SU-DHL-6 (cell line): ENCODE results near the gene NPIPA7.
"Not testable (repeated sequence)": the region's sequence is repeated elsewhere in the genome, so short reads cannot be mapped to it uniquely, and the experiment has no call there.

Source experiments
- H2AFZ ChIP-seq: fragments of 200-600 bp; sonication (generic); 2 replicates; pipeline ENCODE4 v1.6.1; 2014; ENCODE audit warnings: low read depth, mild to moderate bottlenecking, moderate library complexity, mixed read lengths, antibody characterized with exemption, low read length; ENCODE audit not compliant: severe bottlenecking
- H3F3A ChIP-seq: fragments of 200-600 bp; shearing (Covaris generic); 2 replicates; pipeline ENCODE4 v1.6.0; 2016; ENCODE audit warnings: antibody characterized with exemption, mild to moderate bottlenecking; ENCODE audit not compliant: insufficient read depth
- H3K27ac ChIP-seq: fragments of 200-600 bp; sonication (generic); 2 replicates; pipeline ENCODE4 v1.5.1; 2016; ENCODE audit warnings: low read depth, mild to moderate bottlenecking, low read length, moderate library complexity, mixed read lengths
- H3K27me3 ChIP-seq: fragments of 200-600 bp; sonication (generic), shearing (Covaris generic); 2 replicates; pipeline ENCODE4 v1.6.0; 2014; ENCODE audit warnings: mild to moderate bottlenecking, low read length
- H3K36me3 ChIP-seq: fragments of 200-600 bp; sonication (generic); 2 replicates; pipeline ENCODE4 v1.6.1; 2014; ENCODE audit warnings: mild to moderate bottlenecking, low read length, mixed read lengths
- H3K4me2 ChIP-seq: fragments of 300-600, 200-600 bp; shearing (Covaris generic), sonication (generic); 2 replicates; pipeline ENCODE4 v1.6.0; 2014; ENCODE audit warnings: low read length, low read depth, mild to moderate bottlenecking; ENCODE audit not compliant: poor library complexity, severe bottlenecking
- H3K4me3 ChIP-seq: fragments of 200-600 bp; sonication (generic); 2 replicates; pipeline ENCODE4 v1.5.1; 2014; ENCODE audit warnings: antibody characterized with exemption, low read length, mild to moderate bottlenecking, mixed read lengths; ENCODE audit not compliant: insufficient read depth, poor library complexity, severe bottlenecking
- H3K79me2 ChIP-seq: fragments of 200-600 bp; sonication (generic); 2 replicates; pipeline ENCODE4 v1.6.1; 2014; ENCODE audit warnings: mild to moderate bottlenecking, low read length, moderate library complexity; ENCODE audit not compliant: insufficient read depth
- H3K9ac ChIP-seq: fragments of 200-600 bp; sonication (generic); 2 replicates; pipeline ENCODE4 v1.7.0; 2014; ENCODE audit warnings: mild to moderate bottlenecking, low read length
- H3K9me2 ChIP-seq: fragments of 200-600 bp; sonication (generic); replicated peaks from 2 replicates; pipeline ENCODE4 v1.6.1; 2014; ENCODE audit warnings: low read length; ENCODE audit not compliant: insufficient read depth
- H3K9me3 ChIP-seq: fragments of 200-600 bp; sonication (generic); 2 replicates; pipeline ENCODE4 v1.6.1; 2014; ENCODE audit warnings: low read length, mixed read lengths; ENCODE audit not compliant: insufficient read depth
- H4K20me1 ChIP-seq: fragments of 200-600 bp; sonication (generic); 2 replicates; pipeline ENCODE4 v1.6.1; 2014; ENCODE audit warnings: low read depth, mild to moderate bottlenecking, antibody characterized with exemption, low read length, moderate library complexity, mixed read lengths

Gene NPIPA7

GRCh38 chr16:16378840-16379239 lies at the start of gene NPIPA7:
TSS of gene NPIPA7 (plus strand) at chr16:16379140. CDS start at chr16:16379245, 105 bp downstream.
- H3K9ac ChIP-seq, H3K4me3 ChIP-seq, H3K9me3 ChIP-seq, H4K20me1 ChIP-seq, H3K4me2 ChIP-seq, H3K27me3 ChIP-seq, H3K9me2 ChIP-seq, H3K79me2 ChIP-seq, H3K36me3 ChIP-seq, H2AFZ ChIP-seq, H3K27ac ChIP-seq, H3F3A ChIP-seq: not testable (repeated sequence)

DNA sequence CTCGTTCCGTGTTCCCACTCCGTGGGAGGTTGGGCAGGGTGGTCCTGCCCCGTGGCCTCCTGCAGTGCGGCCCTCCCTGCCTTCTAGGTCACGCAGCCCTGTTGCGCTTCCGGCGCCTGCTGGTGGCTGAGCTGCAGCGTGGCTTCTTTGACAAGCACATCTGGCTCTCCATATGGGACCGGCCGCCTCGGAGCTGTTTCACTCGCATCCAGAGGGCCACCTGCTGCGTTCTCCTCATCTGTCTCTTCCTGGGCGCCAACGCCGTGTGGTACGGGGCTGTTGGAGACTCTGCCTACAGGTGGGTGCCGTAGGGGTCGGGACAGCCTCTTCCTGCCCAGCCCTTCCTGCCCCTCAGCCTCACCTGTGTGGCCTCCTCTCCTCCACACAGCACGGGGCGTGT lies 47.5 kb upstream of the NPIPA7 start:
- not testable (repeated sequence) for H3K4me3 ChIP-seq, H2AFZ ChIP-seq

GRCh38 chr16:16357556-16357955 lies 21.4 kb upstream of the NPIPA7 start:
- not testable (repeated sequence) for H3K9me2 ChIP-seq, H3K27ac ChIP-seq, H3K4me3 ChIP-seq, H3K36me3 ChIP-seq, H4K20me1 ChIP-seq, H3F3A ChIP-seq, H3K9me3 ChIP-seq, H3K9ac ChIP-seq, H2AFZ ChIP-seq, H3K79me2 ChIP-seq, H3K4me2 ChIP-seq, H3K27me3 ChIP-seq

More for the DNA sequence above, 47.5 kb upstream of the NPIPA7 start:
- H3K4me2 ChIP-seq, H3F3A ChIP-seq, H3K36me3 ChIP-seq, H3K9ac ChIP-seq, H3K79me2 ChIP-seq, H4K20me1 ChIP-seq, H3K9me3 ChIP-seq, H3K27ac ChIP-seq, H3K27me3 ChIP-seq, H3K9me2 ChIP-seq: not testable (repeated sequence)

GRCh38 chr16:16358539-16359240 lies 20.2 kb upstream of the NPIPA7 start:
- not testable (repeated sequence) for H3K27ac ChIP-seq, H4K20me1 ChIP-seq, H3F3A ChIP-seq, H3K4me3 ChIP-seq, H3K36me3 ChIP-seq, H3K9me3 ChIP-seq, H3K9ac ChIP-seq, H3K9me2 ChIP-seq, H2AFZ ChIP-seq, H3K27me3 ChIP-seq, H3K4me2 ChIP-seq, H3K79me2 ChIP-seq

- not testable (repeated sequence) for H2AFZ ChIP-seq, H3K9ac ChIP-seq, H3K36me3 ChIP-seq
These were observed 15.3 kb upstream of the NPIPA7 start for GRCh38 chr16:16363595-16363994.

GRCh38 chr16:16364100-16364499 lies 14.8 kb upstream of the NPIPA7 start:
- not testable (repeated sequence) for H3K4me2 ChIP-seq, H2AFZ ChIP-seq, H4K20me1 ChIP-seq, H3K9me2 ChIP-seq, H3K36me3 ChIP-seq, H3K27ac ChIP-seq, H3K79me2 ChIP-seq, H3K9ac ChIP-seq, H3K27me3 ChIP-seq, H3K9me3 ChIP-seq, H3F3A ChIP-seq, H3K4me3 ChIP-seq

More at GRCh38 chr16:16363595-16363994, 15.3 kb upstream of the NPIPA7 start:
- H3K27ac ChIP-seq, H3K4me3 ChIP-seq, H3K79me2 ChIP-seq, H4K20me1 ChIP-seq, H3F3A ChIP-seq, H3K27me3 ChIP-seq, H3K9me2 ChIP-seq, H3K4me2 ChIP-seq, H3K9me3 ChIP-seq: not testable (repeated sequence)

GRCh38 chr16:16364701-16365100 lies 14.2 kb upstream of the NPIPA7 start:
- not testable (repeated sequence) for H3K4me3 ChIP-seq, H3K4me2 ChIP-seq, H3K9ac ChIP-seq, H3K27ac ChIP-seq, H3K36me3 ChIP-seq, H2AFZ ChIP-seq, H3K79me2 ChIP-seq, H3K27me3 ChIP-seq, H4K20me1 ChIP-seq, H3K9me3 ChIP-seq, H3F3A ChIP-seq, H3K9me2 ChIP-seq

DNA sequence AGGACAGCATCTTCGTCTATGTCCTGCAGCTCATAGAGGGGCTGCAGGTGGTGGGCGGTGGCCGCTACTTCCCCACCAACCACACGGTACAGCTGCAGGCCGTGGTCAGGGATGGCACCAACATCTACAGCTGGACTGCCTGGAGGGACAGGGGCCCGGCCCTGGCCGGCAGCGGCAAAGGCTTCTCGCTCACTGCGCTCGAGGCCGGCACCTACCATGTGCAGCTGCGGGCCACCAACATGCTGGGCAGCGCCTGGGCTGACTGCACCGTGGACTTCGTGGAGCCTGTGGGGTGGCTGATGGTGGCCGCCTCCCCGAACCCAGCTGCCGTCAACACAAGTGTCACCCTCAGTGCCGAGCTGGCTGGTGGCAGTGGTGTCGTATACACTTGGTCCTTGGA lies 13.6 kb upstream of the NPIPA7 start:
- H3K9me3 ChIP-seq: not testable (repeated sequence)

More for the DNA sequence above, 13.6 kb upstream of the NPIPA7 start:
- not testable (repeated sequence) for H3K36me3 ChIP-seq, H3K9ac ChIP-seq, H3K4me3 ChIP-seq, H3K4me2 ChIP-seq, H3K9me2 ChIP-seq, H4K20me1 ChIP-seq, H3K27ac ChIP-seq, H3K27me3 ChIP-seq, H3K79me2 ChIP-seq, H2AFZ ChIP-seq, H3F3A ChIP-seq
